Esophagus squamous epithelium (tissue), 4 donors: Measurements from ENCODE around the gene MBOAT7.
"Not testable (repeated sequence)": the region's sequence is repeated elsewhere in the genome, so short reads cannot be mapped to it uniquely, and the experiment has no call there.

ENCODE experiments used
- POLR2A ChIP-seq, 4 donors: fragments of 450-650 bp; IDR thresholded peaks; one replicate each; pipeline ENCODE4 v1.6.1; 2017; ENCODE audit warnings: antibody characterized with exemption in 4 of 4, mild to moderate bottlenecking in 4 of 4, moderate library complexity in 3 of 4
- TF ChIP-seq, protein P1 (sequence below), 6 experiments: fragments of 450-650 bp in 4 of 6; fragments of 200-600 bp in 2 of 6; sonication (generic) in 2 of 6; IDR thresholded peaks; one replicate each; pipeline ENCODE4 v1.5.1; 2016 to 2019; ENCODE audit warnings: antibody characterized with exemption in 6 of 6, mild to moderate bottlenecking in 4 of 6, moderate library complexity in 4 of 6

DNA sequence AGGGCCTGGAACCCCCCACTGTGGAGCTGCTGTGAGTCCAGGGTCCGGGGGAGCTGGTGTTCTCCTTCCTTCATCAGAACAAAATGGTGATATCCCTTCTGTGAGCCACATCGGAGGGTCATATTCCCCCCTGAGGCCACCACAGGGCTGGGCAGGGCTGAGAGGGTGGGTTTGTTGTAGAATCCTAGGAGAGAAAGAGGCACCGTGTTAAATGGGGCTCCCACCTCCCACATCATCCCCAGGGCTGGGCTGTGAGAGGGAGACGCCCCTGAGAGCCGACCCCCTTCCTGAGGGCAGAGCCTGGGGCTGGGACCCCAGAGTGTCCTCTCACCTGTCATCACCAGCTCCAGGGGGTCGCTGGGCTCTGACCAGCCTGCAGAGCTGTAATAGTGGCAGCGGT lies 32.6 kb upstream of the MBOAT7 start:
- TF ChIP-seq, protein P1, sequence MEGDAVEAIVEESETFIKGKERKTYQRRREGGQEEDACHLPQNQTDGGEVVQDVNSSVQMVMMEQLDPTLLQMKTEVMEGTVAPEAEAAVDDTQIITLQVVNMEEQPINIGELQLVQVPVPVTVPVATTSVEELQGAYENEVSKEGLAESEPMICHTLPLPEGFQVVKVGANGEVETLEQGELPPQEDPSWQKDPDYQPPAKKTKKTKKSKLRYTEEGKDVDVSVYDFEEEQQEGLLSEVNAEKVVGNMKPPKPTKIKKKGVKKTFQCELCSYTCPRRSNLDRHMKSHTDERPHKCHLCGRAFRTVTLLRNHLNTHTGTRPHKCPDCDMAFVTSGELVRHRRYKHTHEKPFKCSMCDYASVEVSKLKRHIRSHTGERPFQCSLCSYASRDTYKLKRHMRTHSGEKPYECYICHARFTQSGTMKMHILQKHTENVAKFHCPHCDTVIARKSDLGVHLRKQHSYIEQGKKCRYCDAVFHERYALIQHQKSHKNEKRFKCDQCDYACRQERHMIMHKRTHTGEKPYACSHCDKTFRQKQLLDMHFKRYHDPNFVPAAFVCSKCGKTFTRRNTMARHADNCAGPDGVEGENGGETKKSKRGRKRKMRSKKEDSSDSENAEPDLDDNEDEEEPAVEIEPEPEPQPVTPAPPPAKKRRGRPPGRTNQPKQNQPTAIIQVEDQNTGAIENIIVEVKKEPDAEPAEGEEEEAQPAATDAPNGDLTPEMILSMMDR (IDR thresholded peaks at IDR 0.05) = not testable (repeated sequence)
- not testable (repeated sequence) for TF ChIP-seq POLR2A (IDR thresholded peaks at IDR 0.05)
